ENCODE results near the gene VPS4A.
A peak's percentile ranks its signal among the peaks of the same experiment; 100 is the strongest.
"Not testable (repeated sequence)": the region's sequence is repeated elsewhere in the genome, so short reads cannot be mapped to it uniquely, and the experiment has no call there.

VPS4A gene

DNA sequence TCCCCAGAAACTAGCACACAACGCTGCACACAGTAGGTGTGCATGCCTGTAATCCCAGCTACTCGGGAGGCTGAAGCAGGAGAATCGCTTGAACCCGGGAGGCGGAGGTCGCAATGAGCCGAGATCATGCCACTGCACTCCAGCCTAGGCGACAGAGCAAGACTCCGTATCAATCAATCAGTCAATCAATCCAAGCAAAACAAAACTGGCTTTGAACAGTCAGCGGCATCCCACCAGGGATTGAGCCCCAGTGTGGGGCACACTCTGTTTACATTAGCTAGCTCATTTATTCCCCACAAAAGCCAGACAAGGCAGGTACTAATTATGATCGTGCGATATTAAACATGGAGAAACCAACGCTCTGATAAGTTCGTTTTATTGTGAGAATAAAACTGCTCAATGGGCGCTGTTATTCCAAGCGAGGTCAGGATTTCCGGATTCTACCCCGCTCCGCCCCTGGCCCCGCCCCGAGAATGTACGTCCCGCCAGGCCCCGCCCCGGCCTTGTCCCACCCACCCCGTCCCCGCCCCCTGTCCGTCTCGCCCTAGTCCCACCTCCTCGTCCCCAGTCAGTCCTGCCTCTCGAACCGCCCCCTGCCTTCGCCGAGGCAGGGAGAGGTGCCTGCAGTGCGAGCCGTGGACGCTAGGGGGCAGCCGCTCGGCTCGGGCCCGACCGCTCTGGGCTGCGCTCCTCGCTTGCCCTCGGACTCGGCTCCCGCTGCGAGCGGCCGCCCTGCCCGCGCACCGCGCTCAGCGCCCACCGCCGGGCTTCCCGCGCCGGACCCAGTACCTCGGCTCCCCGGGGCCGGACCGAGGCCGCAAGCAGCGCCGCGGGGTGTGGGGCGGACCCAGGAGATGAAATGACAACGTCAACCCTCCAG lies at the start of gene VPS4A:
Gene VPS4A (plus strand): TSS at position 698 of the 880 bp plus-strand sequence. CDS start 162 bp downstream, at position 860.
- DNase-seq (ENCODE audit: low read depth): peak; percentile 96

DNA sequence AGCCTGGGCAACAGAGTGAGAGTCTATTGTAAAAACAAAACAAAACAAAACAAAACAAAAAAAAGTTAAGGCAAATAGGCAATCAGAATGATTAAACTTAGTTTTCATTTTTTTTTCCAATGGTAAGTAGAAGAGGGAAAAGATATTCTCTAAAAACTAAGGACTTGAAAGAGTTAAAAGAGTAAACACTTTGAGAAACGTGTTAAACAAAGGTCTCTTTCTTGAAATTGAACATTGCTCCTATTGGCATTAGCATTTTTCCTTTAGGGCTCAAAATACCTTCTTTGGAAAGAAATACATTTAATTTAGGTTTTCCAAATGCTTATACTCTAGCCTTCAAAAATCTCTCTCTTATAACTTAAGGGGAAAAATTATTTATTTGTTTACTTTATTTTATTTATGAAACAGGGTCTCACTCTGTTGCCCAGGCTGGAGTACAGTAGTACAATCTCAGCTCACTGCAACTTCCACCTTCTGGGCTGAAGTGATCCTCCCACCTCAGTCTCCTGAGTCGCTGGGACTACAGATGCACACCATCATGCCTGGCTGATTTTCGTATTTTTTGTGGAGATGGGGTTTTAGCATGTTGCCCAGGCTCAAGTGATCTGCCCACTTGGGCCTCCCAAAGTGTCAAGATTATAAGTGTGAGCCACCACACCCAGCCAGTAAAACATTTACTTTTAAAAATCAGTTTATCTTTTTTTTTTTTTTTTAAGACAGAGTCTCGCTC lies 44.7 kb upstream of the VPS4A start:
- no peak for DNase-seq (ENCODE audit: low read depth)

- no peak for DNase-seq (ENCODE audit: low read depth)
Observed at GRCh38 chr16:69267633-69268032, 43.5 kb upstream of the VPS4A start.

DNA sequence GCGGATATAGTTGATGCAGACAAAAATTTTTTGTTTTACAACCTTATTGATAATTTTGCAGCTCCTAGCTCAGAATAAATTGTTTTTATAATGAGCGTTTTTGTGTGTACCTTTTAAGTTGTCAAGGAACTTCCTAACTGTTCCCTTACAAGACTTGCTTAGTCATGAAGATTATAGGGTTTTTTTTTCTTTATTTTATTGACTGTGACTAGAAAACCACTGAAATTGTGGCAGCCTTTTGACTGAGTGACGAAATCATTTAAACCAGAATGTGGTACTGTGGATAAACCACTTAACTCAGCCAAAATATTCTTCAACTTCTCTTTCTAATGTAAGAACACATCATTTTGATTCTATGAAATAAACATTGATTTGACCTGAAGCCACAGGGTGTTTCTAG lies 40.8 kb upstream of the VPS4A start:
- DNase-seq (ENCODE audit: low read depth): peak; percentile 68

DNA sequence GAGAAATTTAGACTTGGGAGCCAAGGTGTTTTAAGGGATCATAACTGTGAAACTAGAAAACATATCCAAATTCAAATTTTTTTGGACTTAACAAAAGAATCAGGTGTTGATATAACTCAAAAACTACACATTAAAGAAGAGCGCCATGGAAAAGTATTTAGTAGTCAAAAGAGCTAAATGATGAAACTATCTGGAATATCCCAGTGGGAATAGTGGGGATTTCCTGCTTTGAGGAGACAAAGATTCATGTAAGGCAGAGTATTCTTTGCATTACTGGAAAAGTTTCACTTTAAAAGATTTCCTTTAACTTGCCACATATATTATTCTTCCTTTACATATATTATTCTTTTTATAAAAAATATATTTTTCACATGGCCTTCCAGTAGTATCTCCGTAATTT lies 40.3 kb upstream of the VPS4A start:
- DNase-seq (ENCODE audit: low read depth): peak; percentile 14

DNA sequence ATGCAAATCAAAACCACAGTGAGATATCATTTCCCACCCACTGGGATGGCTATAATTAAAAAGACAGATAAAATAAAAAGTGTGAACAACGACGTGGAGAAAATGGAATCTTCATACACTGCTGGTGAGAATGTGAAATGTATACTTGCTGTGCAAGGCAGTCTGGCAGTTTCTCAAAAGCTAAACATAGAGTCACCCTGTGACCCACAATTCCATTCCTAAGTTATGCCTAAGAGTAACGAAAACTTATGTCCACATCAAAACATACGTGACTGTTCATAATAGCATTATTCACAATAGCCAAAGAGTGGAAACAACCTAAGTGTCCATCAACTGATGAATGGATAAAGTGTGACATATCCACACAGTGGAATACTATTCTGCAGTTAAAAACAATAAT lies 38.1 kb upstream of the VPS4A start:
- peak; percentile 92 for DNase-seq (ENCODE audit: low read depth)

DNA sequence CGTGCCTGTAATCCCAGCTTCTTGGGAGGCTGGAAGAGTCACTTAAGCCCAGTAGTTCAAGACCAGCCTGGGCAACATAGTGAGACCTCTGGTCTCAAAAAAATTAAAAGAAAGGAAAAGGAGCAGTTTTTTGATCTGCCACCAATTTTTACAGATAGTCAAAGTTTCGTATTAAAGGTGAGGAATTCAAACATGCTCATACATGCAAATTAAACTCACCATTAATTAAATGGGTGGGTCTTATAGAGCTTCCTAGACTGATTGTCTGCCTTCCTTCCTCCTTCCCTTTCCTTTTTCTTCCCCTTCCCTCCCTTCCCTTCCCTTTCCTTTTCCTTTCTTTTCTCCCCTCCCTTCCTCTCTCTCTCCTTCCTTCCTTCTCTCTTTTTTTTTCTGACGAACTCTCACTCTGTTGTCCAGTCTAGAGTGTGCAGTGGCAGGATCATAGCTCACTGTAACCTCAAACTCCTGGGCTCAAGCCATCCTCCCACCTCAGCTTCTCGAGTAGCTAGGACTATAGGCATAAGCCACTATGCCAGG lies 36.4 kb upstream of the VPS4A start:
- no peak for DNase-seq (ENCODE audit: low read depth)

DNA sequence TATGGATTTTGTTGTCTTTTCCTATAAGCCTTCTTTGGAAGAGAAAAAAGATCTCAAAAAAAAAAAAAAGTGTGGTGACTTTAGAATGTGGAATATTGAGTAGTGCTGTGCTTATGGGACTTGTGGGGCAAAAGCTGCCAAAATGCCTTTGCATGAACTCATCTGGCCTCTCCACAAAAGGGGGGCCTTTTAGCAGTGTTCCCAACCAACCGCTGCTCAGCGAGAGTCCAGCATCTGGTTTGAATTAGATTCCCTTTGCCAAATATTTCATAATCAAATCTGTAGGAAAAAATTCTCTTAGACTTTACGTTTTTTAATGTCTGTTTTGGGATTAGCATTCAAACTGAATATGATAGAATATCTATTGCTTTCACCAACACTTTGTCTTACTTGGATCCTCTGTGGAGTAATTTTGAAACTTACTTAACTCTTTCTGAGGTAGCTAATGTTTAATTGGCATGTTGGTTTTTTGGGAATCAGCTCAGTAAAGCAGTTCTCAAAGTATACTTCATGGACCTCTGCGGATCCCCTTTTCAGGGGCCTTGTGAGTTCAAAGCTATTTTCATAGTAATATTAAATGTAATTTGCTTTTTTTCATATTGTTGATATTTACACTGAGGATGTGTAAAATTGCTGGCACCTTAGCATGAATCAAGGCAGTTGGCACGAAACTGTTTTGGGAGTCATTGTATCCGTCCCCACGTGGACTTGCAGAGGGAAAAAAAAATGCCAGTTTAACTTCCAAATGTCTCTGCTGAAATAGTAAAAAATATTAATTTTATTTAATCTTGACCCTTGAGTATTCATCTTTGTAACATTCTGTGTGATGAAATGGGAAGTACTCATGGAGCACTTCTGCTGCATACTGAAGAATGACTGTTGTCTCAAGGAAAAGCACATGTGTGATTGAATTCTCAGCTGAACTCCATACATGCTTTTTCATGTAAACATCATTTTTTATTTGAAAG lies 34.7 kb upstream of the VPS4A start:
- DNase-seq (ENCODE audit: low read depth): peak; percentile 99

GRCh38 chr16:69277413-69277812 lies 33.7 kb upstream of the VPS4A start:
- DNase-seq (ENCODE audit: low read depth): no peak

- DNase-seq (ENCODE audit: low read depth): no peak
Observed at GRCh38 chr16:69283851-69284250, 27.3 kb upstream of the VPS4A start.

- DNase-seq (ENCODE audit: low read depth): no peak
Observed at GRCh38 chr16:69285240-69285639, 25.9 kb upstream of the VPS4A start.

DNA sequence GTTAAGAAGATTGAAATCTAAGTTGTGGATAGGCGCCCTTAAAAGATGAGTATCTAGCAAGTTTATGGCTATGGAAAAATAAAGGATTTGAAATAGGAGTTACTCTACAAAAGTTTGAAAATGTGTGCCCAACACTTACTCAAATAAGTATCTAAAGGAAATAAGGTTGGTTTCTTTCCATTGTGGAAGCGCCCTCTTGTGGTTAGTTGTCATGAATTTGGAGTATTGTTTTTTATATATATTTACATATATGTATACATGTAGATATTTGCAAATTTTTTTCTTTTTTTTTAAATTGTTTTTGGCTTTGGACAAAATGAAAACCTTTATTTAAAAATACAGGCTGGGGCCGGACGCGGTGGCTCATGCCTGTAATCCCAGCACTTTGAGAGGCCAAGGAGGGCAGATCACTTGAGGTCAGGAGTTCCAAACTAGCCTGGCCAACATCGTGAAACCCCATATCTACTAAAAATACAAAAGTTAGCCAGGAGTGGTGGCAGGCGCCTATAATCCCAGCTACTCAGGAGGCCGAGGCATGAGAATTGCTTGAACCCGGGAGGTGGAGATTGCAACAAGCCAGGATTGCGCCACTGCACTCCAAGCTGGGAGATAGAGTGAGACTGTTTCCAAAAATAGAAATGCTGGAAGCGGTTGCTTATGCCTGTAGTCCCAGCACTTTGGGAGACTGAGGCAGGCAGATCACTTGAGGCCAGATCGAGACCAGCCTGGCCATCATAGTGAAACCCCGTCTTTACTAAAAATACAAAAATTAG lies 24.0 kb upstream of the VPS4A start:
- DNase-seq (ENCODE audit: low read depth): peak; percentile 82

GRCh38 chr16:69291657-69292056 lies 19.5 kb upstream of the VPS4A start:
- not testable (repeated sequence) for DNase-seq (ENCODE audit: low read depth)

GRCh38 chr16:69293401-69293800 lies 17.7 kb upstream of the VPS4A start:
- DNase-seq (ENCODE audit: low read depth): no peak

DNA sequence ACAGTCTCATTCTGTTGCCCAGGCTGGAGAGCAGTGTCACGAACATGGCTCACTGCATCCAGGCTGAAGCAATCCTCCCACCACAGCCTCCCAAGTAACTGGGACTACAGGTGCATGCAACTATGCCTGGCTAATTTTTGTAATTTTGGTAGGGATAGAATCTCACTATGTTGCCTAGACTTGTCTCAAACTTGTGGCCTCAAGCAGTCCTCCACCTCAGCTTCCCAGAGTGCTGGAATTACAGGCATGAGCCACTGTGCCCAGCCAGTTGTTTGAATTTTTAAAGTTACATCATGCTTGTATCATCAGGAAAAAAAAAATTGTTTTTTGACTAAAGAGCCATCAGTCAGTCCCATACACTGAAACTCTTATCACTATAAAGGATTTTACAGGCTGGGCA lies 17.1 kb upstream of the VPS4A start:
- DNase-seq (ENCODE audit: low read depth): no peak

- not testable (repeated sequence) for DNase-seq (ENCODE audit: low read depth)
Observed at GRCh38 chr16:69296771-69297170, 14.4 kb upstream of the VPS4A start.

- no peak for DNase-seq (ENCODE audit: low read depth)
Observed at GRCh38 chr16:69298261-69298660, 12.9 kb upstream of the VPS4A start.

DNA sequence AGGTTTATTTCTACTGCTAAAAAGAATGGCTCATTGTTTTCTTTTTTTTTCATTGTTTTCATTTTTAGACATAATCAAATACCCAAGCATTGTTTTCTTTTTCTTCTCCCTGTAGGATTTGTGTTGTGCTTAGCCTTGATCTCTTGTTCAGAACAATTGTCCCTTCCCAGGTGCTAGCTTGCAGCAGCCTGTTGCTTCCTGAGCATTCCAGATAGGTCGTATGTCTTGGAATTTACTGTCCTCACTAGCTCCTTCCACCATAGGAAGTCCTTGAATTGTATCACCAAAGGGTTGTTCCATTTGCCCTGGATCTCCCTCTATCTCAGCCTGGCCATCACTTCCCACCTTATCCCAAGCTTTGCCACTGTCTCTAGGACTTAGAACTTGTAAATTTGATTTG lies 10.0 kb upstream of the VPS4A start:
- DNase-seq (ENCODE audit: low read depth): no peak

- no peak for DNase-seq (ENCODE audit: low read depth)
Observed at GRCh38 chr16:69301861-69302260, 9.3 kb upstream of the VPS4A start.

DNA sequence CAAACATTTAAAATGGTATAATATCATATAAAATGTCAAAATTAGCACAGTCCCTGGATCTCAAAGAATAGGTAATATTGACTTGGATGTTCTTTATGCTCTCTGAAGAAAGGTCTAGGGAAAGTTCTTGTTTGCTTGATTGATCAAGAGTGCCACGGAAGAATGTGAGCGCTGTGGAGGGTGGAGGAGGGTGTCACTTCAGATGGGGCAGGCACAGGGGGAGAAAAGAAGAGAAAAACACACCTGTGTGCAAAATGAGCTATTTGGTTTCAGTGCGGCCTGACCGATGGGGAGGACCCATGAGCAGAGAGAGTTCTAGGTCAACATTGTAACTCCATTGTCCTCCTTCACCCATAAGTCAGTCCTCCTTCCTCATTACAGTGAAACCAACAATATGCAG lies 8.8 kb upstream of the VPS4A start:
- no peak for DNase-seq (ENCODE audit: low read depth)

DNA sequence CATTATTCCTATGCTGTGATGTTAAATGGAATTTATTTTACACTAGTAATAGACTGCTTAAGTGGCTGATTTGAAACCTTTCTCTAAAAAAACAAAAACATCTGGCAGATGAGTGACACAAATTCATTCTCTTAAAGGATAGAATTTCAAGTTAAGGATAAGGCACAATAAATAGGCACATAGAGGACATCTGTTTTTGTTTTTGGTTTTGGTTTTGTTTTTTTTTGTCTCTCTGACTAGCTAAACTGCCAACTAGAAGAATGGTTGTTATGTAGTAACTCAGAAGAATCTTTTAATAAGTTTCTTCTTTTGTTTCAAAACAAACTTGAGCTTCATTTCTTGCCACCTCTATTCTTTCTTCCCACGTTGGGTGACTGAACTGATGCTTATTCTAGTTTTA lies 5.1 kb upstream of the VPS4A start:
- DNase-seq (ENCODE audit: low read depth): peak; percentile 79
